B cell (primary cell): ENCODE results near the gene SGCD. TPM values are rescaled to one million over a fixed set of nuclear protein-coding genes. Genes with fewer than 3 reads are reported as not detected.

Source experiments
- ATAC-seq: fragments of 200-7000 bp; cut with Tn5 transposase; one replicate; pipeline ENCODE4 v1.10.0; 2021; ENCODE audit warnings: low read depth, mild to moderate bottlenecking, moderate number of reproducible peaks, moderate library complexity
- CTCF ChIA-PET: fragments of 350-600 bp; sonication (Branson Sonifier 250); formaldehyde crosslinking; loops from one replicate; lab custom pipeline; 2021; ENCODE audit warnings: antibody characterized with exemption, inconsistent platforms; lab: Charles Lee
- POLR2A ChIA-PET: fragments of 350-600 bp; sonication (Branson Sonifier 250); formaldehyde crosslinking; loops from one replicate; lab custom pipeline; 2021; ENCODE audit warnings: antibody characterized with exemption; lab: Charles Lee
- DNase-seq: peaks from one replicate; pipeline ENCODE4 v3.0.0; 2013
- H2AFZ ChIP-seq: 2 replicates; pipeline ENCODE4 v1.6.1; 2012; ENCODE audit warnings: mild to moderate bottlenecking, low read depth, low read length; ENCODE audit not compliant: insufficient read depth, poor library complexity, severe bottlenecking
- H3K27ac ChIP-seq, 2 donors: 1 replicate in 1 of 2; 2 replicates in 1 of 2; pipeline ENCODE4 v1.5.1; 2012 to 2013; ENCODE audit warnings: low read length in 2 of 2, mild to moderate bottlenecking in 2 of 2, moderate library complexity in 1 of 2
- H3K27me3 ChIP-seq, 4 experiments: fragments of 200-600 bp in 1 of 4; sonication (generic) in 1 of 4; replicated peaks in 1 of 4; 1 replicate in 2 of 4; 2 replicates in 2 of 4; pipeline versions ENCODE4 v1.6.1 to v1.7.0; 2013 to 2016; ENCODE audit warnings: low read length in 3 of 4, mild to moderate bottlenecking in 2 of 4, mixed read lengths in 1 of 4, moderate library complexity in 1 of 4; ENCODE audit not compliant: insufficient read depth in 4 of 4, control insufficient read depth in 3 of 4; ENCODE audit errors: control extremely low read depth in 1 of 4
- H3K36me3 ChIP-seq, 2 experiments: replicated peaks in 1 of 2; 1 replicate in 1 of 2; 2 replicates in 1 of 2; pipeline versions ENCODE4 v1.6.1 to v1.7.1; 2013; ENCODE audit warnings: low read length in 1 of 2; ENCODE audit not compliant: insufficient read depth in 2 of 2, control insufficient read depth in 1 of 2; ENCODE audit errors: control extremely low read depth in 1 of 2, extremely low read depth in 1 of 2
- H3K4me1 ChIP-seq, 2 donors: fragments of 200-600 bp in 1 of 2; sonication (generic) in 1 of 2; 1 replicate in 1 of 2; 2 replicates in 1 of 2; pipeline versions ENCODE4 v1.5.1 to v1.6.1; 2013 to 2017; ENCODE audit warnings: low read length in 2 of 2; ENCODE audit not compliant: control insufficient read depth in 2 of 2, insufficient read depth in 2 of 2
- H3K4me2 ChIP-seq: replicated peaks from 2 replicates; pipeline ENCODE3; 2012; ENCODE audit warnings: mild to moderate bottlenecking, low read depth, low read length; ENCODE audit not compliant: poor library complexity, severe bottlenecking
- H3K4me3 ChIP-seq, 5 experiments: fragments of 200-600 bp in 1 of 5; sonication (generic) in 1 of 5; 1 replicate in 3 of 5; 2 replicates in 2 of 5; pipeline versions ENCODE4 v1.5.1 to v1.7.0; 2011 to 2016; ENCODE audit warnings: low read length in 4 of 5, mild to moderate bottlenecking in 4 of 5, low read depth in 2 of 5, control low read depth in 1 of 5, moderate library complexity in 1 of 5; ENCODE audit not compliant: insufficient read depth in 1 of 5; ENCODE audit errors: control extremely low read depth in 1 of 5, extremely low read depth in 1 of 5
- H3K79me2 ChIP-seq: fragments of 200-600 bp; sonication (generic); one replicate; pipeline ENCODE4 v1.6.0; 2016; ENCODE audit warnings: low read length; ENCODE audit not compliant: control insufficient read depth, insufficient read depth
- H3K9ac ChIP-seq: fragments of 200-600 bp; sonication (generic); 2 replicates; pipeline ENCODE4 v1.6.1; 2017; ENCODE audit warnings: mild to moderate bottlenecking, low read length, moderate library complexity
- H3K9me3 ChIP-seq, 3 donors: one replicate each; pipeline versions ENCODE4 v1.6.1 to v1.7.1; 2013; ENCODE audit warnings: low read length in 2 of 3; ENCODE audit not compliant: control insufficient read depth in 2 of 3, insufficient read depth in 1 of 3; ENCODE audit errors: control extremely low read depth in 1 of 3
- H4K20me1 ChIP-seq: 2 replicates; pipeline ENCODE4 v1.6.0; 2012; ENCODE audit warnings: mild to moderate bottlenecking, low read length; ENCODE audit not compliant: insufficient read depth, control insufficient read depth, poor library complexity, severe bottlenecking
- H3K27ac Mint-ChIP-seq: one replicate; pipeline ENCODE4 v1.8.0; 2021; ENCODE audit warnings: mixed read lengths
- H3K27me3 Mint-ChIP-seq: one replicate; pipeline ENCODE4 v1.8.0; 2021; ENCODE audit warnings: mixed read lengths
- H3K4me1 Mint-ChIP-seq: one replicate; pipeline ENCODE4 v1.8.0; 2021; ENCODE audit warnings: mixed read lengths
- H3K4me3 Mint-ChIP-seq: one replicate; pipeline ENCODE4 v1.8.0; 2021; ENCODE audit warnings: mixed read lengths
- H3K9me3 Mint-ChIP-seq: one replicate; pipeline ENCODE4 v1.8.0; 2022; ENCODE audit warnings: mixed read lengths; ENCODE audit not compliant: insufficient read depth
- EZH2 ChIP-seq: IDR thresholded peaks from 2 replicates; pipeline ENCODE4 v1.6.1; 2012; ENCODE audit warnings: borderline replicate concordance, low read depth, mild to moderate bottlenecking, moderate library complexity, low read length; ENCODE audit not compliant: insufficient read depth, poor library complexity, severe bottlenecking
- WGBS: methylation state at CpG from one replicate; pipeline ENCODE4 v1.1.5; 2013; ENCODE audit warnings: missing lambda C conversion rate; ENCODE audit not compliant: insufficient coverage; 5-methylcytosine and 5-hydroxymethylcytosine counted together
- intact Hi-C: fragments of 100-400 bp; cut with micrococcal nuclease; formaldehyde crosslinking; loops from one replicate; pipeline ENCODE4 v1.10.0; 2022
- polyA plus RNA-seq: library from polyadenylated mRNA; depleted of rRNA; stranded (reverse); fragments of >200 nt; gene quantifications from 2 replicates; pipeline ENCODE4 v1.2.3, GENCODE V29; 2012
- total RNA-seq, 2 donors: library from RNA; stranded (reverse); fragments of 120-200 nt in 1 of 2; gene quantifications; 1 replicate in 1 of 2; 2 replicates in 1 of 2; pipeline versions ENCODE4 v1.2.3 to v1.2.4, GENCODE V29; 2013 to 2022
- TF ChIP-seq, protein P1 (sequence below): fragments of 200-600 bp; IDR thresholded peaks from one replicate; pipeline ENCODE4 v1.8.0; 2022; ENCODE audit warnings: antibody characterized with exemption, mild to moderate bottlenecking

SGCD gene
- total and polyA plus RNA-seq, 2 donors (not counting 1 experiment from before 2014, with no cell fraction given), result not detected

DNA sequence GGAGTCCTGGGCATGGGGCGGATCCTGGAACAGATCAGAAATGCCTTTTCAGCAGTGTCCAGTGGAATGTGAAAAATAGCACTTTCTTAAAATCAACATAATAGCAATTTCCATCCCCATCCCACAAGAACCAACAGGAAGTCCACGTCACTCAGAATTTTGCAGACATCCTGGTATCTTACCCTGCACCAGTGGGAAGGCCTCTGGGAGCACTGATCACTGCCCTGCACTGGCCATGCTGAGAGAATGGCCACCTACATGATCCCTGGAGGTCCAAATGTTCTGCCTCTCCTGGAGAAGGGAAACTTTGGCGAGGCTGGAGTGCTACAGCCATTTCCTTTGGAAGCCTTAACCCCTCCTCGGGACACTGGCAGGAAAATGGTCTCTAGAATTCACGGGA lies 173.8 kb downstream of the SGCD start:
- 68% methylated on average over 4 of the region's 5 CpGs for WGBS
- Histone ChIP-seq H3K79me2 (no peaks in the 10 kb centered on the region), H3K36me3 (no peaks in the 10 kb centered on the region), H4K20me1 (no peaks in the 10 kb centered on the region), H3K4me3 (no peak overlapping the region), H3K9me3 (no peaks in the 10 kb centered on the region), H3K9ac (no peak overlapping the region), H3K4me2 (no peak overlapping the region), H2AFZ (no peak overlapping the region), H3K4me1 (no peaks in the 10 kb centered on the region), H3K27me3 (no peaks in the 10 kb centered on the region), H3K27ac (no peak overlapping the region)
- no peaks in the 10 kb centered on the region for H3K4me1 Mint-ChIP-seq
- DNase-seq, result no peak
- intact Hi-C loops, result no loop called here
- ATAC-seq, result no peak
- ChIA-PET CTCF (no interaction called here), POLR2A (no interaction called here)
- no peaks in the 10 kb centered on the region for H3K9me3 Mint-ChIP-seq
- no peak overlapping the region for H3K27ac Mint-ChIP-seq
- H3K27me3 Mint-ChIP-seq, result no peaks in the 10 kb centered on the region
- no peak overlapping the region for H3K4me3 Mint-ChIP-seq
- no peak for TF ChIP-seq EZH2
- TF ChIP-seq, protein P1, sequence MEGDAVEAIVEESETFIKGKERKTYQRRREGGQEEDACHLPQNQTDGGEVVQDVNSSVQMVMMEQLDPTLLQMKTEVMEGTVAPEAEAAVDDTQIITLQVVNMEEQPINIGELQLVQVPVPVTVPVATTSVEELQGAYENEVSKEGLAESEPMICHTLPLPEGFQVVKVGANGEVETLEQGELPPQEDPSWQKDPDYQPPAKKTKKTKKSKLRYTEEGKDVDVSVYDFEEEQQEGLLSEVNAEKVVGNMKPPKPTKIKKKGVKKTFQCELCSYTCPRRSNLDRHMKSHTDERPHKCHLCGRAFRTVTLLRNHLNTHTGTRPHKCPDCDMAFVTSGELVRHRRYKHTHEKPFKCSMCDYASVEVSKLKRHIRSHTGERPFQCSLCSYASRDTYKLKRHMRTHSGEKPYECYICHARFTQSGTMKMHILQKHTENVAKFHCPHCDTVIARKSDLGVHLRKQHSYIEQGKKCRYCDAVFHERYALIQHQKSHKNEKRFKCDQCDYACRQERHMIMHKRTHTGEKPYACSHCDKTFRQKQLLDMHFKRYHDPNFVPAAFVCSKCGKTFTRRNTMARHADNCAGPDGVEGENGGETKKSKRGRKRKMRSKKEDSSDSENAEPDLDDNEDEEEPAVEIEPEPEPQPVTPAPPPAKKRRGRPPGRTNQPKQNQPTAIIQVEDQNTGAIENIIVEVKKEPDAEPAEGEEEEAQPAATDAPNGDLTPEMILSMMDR, result no peak

DNA sequence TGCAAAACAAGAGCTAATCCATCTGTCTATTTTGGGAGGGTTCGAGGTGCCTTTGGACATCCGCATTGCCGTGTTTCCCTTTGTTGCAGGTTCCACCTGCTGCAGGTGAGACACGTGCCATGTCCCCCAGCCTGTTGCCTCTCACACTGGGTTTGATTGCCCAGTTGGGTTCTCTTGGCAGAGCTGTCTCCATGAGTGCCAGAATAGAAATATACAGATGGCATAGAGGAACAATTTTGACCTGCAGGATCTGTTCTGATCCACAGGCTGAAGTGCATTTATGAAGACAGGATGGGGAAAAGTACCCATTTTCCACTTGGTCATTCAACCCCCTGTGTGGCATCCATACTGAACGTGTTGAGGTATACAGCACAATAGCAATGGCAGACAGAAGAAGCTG lies 178.1 kb downstream of the SGCD start:
- Mint-ChIP-seq H3K4me1 (no peaks in the 10 kb centered on the region), H3K27ac (no peak overlapping the region), H3K4me3 (no peak overlapping the region), H3K27me3 (no peaks in the 10 kb centered on the region), H3K9me3 (no peaks in the 10 kb centered on the region)
- 78% methylated on average over 4 of the region's 5 CpGs for WGBS
- Histone ChIP-seq H3K4me1 (no peaks in the 10 kb centered on the region), H3K27me3 (no peaks in the 10 kb centered on the region), H4K20me1 (no peaks in the 10 kb centered on the region), H3K27ac (no peak overlapping the region), H3K4me2 (no peak overlapping the region), H2AFZ (no peak overlapping the region), H3K4me3 (no peak overlapping the region), H3K36me3 (no peaks in the 10 kb centered on the region), H3K9me3 (no peaks in the 10 kb centered on the region), H3K9ac (no peak overlapping the region), H3K79me2 (no peaks in the 10 kb centered on the region)
- DNase-seq (no peak), ATAC-seq (no peak)
- intact Hi-C loops, result no loop called here
- TF ChIP-seq EZH2, result no peak
- TF ChIP-seq, protein P1, result no peak
- ChIA-PET CTCF (no interaction called here), POLR2A (no interaction called here)
